GM23248 (cell line): ENCODE results near the gene CCDC77. TPM values are rescaled to one million over a fixed set of nuclear protein-coding genes. Genes with fewer than 3 reads are reported as not detected.
"Not testable (repeated sequence)": the region's sequence is repeated elsewhere in the genome, so short reads cannot be mapped to it uniquely, and the experiment has no call there.

Source experiments
- DNase-seq: peaks from one replicate; pipeline ENCODE4 v3.0.0-alpha.2; 2015
- H2AFZ ChIP-seq: fragments of 200-600 bp; sonication (generic); 2 replicates; pipeline ENCODE4 v1.6.1; 2016; ENCODE audit warnings: antibody characterized with exemption
- H3F3A ChIP-seq: fragments of 200-600 bp; sonication (generic); 2 replicates; pipeline ENCODE4 v1.6.1; 2016; ENCODE audit warnings: mild to moderate bottlenecking, antibody characterized with exemption, mixed run types; ENCODE audit not compliant: insufficient read depth
- H3K27ac ChIP-seq: fragments of 200-600 bp; sonication (generic); 2 replicates; pipeline ENCODE4 v1.5.1; 2016; ENCODE audit warnings: mild to moderate bottlenecking
- H3K27me3 ChIP-seq: fragments of 200-600 bp; sonication (generic); replicated peaks from 2 replicates; pipeline ENCODE4 v1.6.1; 2016; ENCODE audit warnings: mild to moderate bottlenecking; ENCODE audit not compliant: insufficient read depth
- H3K36me3 ChIP-seq: fragments of 200-600 bp; sonication (generic); 2 replicates; pipeline ENCODE4 v1.6.1; 2016; ENCODE audit warnings: low read depth, mild to moderate bottlenecking
- H3K4me1 ChIP-seq: fragments of 200-600 bp; sonication (generic); 2 replicates; pipeline ENCODE4 v1.6.1; 2016; ENCODE audit warnings: mild to moderate bottlenecking; ENCODE audit not compliant: insufficient read depth
- H3K4me2 ChIP-seq: fragments of 200-600 bp; sonication (generic); one replicate; pipeline ENCODE4 v1.6.1; 2016; ENCODE audit warnings: mild to moderate bottlenecking; ENCODE audit not compliant: unreplicated experiment
- H3K4me3 ChIP-seq: fragments of 200-600 bp; sonication (generic); 2 replicates; pipeline ENCODE4 v1.5.1; 2016; ENCODE audit warnings: mild to moderate bottlenecking
- H3K79me2 ChIP-seq: fragments of 200-600 bp; sonication (generic); 2 replicates; pipeline ENCODE4 v1.6.1; 2016; ENCODE audit warnings: mild to moderate bottlenecking; ENCODE audit not compliant: insufficient read depth
- H3K9ac ChIP-seq: fragments of 200-600 bp; sonication (generic); 2 replicates; pipeline ENCODE4 v1.6.1; 2016; ENCODE audit warnings: mild to moderate bottlenecking
- H3K9me2 ChIP-seq: fragments of 200-600 bp; sonication (generic); 2 replicates; pipeline ENCODE4 v1.6.1; 2016; ENCODE audit warnings: mixed run types, mild to moderate bottlenecking, moderate library complexity; ENCODE audit not compliant: insufficient read depth
- H3K9me3 ChIP-seq: fragments of 200-600 bp; sonication (generic); one replicate; pipeline ENCODE4 v1.6.1; 2017; ENCODE audit warnings: low read depth
- H4K20me1 ChIP-seq: fragments of 200-600 bp; sonication (generic); 2 replicates; pipeline ENCODE4 v1.6.0; 2016; ENCODE audit not compliant: insufficient read depth
- EZH2 ChIP-seq: fragments of 200-600 bp; sonication (generic); IDR thresholded peaks from 2 replicates; pipeline ENCODE4 v1.6.1; 2018; ENCODE audit warnings: antibody characterized with exemption, mild to moderate bottlenecking; ENCODE audit not compliant: insufficient read depth, poor library complexity, severe bottlenecking
- EZH2phosphoT487 ChIP-seq: fragments of 200-600 bp; sonication (generic); IDR thresholded peaks from 2 replicates; pipeline ENCODE4 v1.6.1; 2018; ENCODE audit warnings: antibody characterized with exemption, moderate library complexity, mild to moderate bottlenecking, low read depth; ENCODE audit not compliant: insufficient read depth
- WGBS, 2 experiments: methylation state at CpG; one replicate each; pipeline ENCODE4 v1.1.6; 2015 to 2017; ENCODE audit warnings: low lambda C conversion rate in 2 of 2, low coverage in 1 of 2; ENCODE audit errors: missing lambda C conversion rate in 2 of 2; 5-methylcytosine and 5-hydroxymethylcytosine counted together
- in situ Hi-C: fragments of 300-500 bp; cut with MboI; formaldehyde crosslinking; loops from 2 replicates; pipeline ENCODE4 v1.15.0; 2020
- polyA plus RNA-seq: library from polyadenylated mRNA; unstranded; fragments of >200 nt; fragmentation: Nextera tagmentation; extraction: Ambion mirVana; gene quantifications from 2 replicates; pipeline ENCODE4 v1.2.1, GENCODE V29; 2016
- total RNA-seq: library from RNA; depleted of rRNA; stranded (reverse); fragments of >200 nt; shearing (Covaris generic); gene quantifications from 2 replicates; pipeline ENCODE4 v1.2.3, GENCODE V29; 2014

CCDC77 gene
- total and polyA plus RNA-seq, 2 experiments from 2014 or later = 6.3 to 8.3 TPM

DNA sequence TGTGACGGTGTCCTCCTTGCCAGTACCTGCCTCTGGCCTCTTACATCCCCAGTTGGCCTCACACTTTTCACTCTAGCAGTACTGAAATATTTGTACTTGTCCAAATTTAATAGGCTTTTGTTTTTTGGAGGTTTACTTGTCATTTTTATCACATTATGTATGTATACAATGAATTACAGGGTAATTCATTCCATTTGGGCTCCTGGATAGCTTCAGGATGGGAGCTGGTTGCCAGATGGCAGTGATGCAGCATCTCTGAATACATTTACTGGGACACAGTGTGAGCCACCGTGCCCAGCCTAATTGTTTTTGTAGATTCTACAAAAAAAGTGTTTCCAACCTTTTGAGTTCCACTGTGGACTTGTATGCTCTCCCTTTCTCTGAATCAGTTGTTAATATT lies 13.4 kb downstream of the CCDC77 start:
- H3F3A ChIP-seq = no peaks in the 10 kb centered on the region
- H3K9me2 ChIP-seq = no peaks in the 10 kb centered on the region
- no peaks in the 10 kb centered on the region for H3K9me3 ChIP-seq
- H3K79me2 ChIP-seq = no peaks in the 10 kb centered on the region
- DNase-seq = no peak
- no peaks in the 10 kb centered on the region for H4K20me1 ChIP-seq
- 53 to 55% methylated on average over 2 of the region's 2 CpGs for WGBS, 2 experiments
- TF ChIP-seq EZH2phosphoT487 (no peak), EZH2 (no peak)
- no peaks in the 10 kb centered on the region for H3K27me3 ChIP-seq
- in situ Hi-C loops = no loop called here
- H3K4me2 ChIP-seq = no peak overlapping the region
- H3K9ac ChIP-seq = no peak overlapping the region
- H3K27ac ChIP-seq = no peak overlapping the region
- H2AFZ ChIP-seq = no peak overlapping the region
- H3K36me3 ChIP-seq = peaks cover 14% of the 10 kb centered on the region; the same call in 1 of the 2 replicates
- no peak overlapping the region for H3K4me3 ChIP-seq
- H3K4me1 ChIP-seq = no peaks in the 10 kb centered on the region

DNA sequence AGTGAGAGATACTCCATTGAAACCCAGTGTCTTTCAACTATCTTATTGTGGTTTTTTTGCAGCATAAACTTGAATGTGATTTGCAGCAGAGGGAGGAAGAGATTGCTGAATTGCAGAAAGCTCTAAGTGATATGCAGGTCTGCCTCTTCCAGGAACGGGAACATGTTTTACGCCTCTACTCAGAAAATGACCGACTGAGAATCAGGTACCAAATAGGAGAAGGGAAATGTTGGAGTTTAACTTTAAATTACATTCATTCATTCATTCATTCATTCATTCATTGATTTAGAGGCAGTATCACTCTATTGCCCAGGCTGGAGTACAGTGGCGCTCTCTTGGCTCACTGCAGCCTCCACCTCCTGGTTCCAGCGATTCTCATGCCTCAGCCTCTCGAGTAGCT lies 17.0 kb downstream of the CCDC77 start:
- Histone ChIP-seq H3K4me1 (no peaks in the 10 kb centered on the region), H2AFZ (no peak overlapping the region), H3K4me3 (no peak overlapping the region), H3K27me3 (no peaks in the 10 kb centered on the region), H3K9me3 (no peaks in the 10 kb centered on the region), H3K79me2 (no peaks in the 10 kb centered on the region), H3K27ac (no peak overlapping the region), H3K36me3 (peaks cover 14% of the 10 kb centered on the region; the same call in 1 of the 2 replicates), H3K9ac (no peak overlapping the region), H3F3A (no peaks in the 10 kb centered on the region), H3K9me2 (no peaks in the 10 kb centered on the region), H4K20me1 (no peaks in the 10 kb centered on the region), H3K4me2 (no peak overlapping the region)
- in situ Hi-C loops = no loop called here
- WGBS, 2 experiments = 82 to 89% methylated on average over 6 of the region's 6 CpGs
- no peak for DNase-seq
- TF ChIP-seq EZH2phosphoT487 = no peak
- no peak for TF ChIP-seq EZH2

DNA sequence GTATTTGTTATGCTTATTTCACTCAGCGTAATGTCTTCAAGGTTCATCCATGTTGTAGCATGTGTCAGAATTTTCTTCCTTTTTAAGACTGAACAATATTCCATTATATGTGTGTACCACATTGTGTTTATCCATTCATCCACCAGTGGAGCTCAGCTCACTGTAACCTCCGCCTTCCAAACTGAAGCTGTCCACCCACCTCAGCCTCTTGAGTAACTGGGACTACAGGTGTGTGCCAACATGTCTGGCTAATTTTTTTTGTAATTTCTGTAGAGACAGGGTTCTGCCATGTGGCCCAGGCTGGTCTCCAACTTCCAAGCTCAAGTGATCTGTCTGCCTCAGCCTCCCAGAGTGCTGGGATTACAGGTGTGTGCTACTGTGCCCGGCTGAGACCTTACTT lies 21.1 kb downstream of the CCDC77 start:
- WGBS, 2 experiments = 79 to 85% methylated on average over 3 of the region's 3 CpGs
- H3K36me3 ChIP-seq = peaks cover 9% of the 10 kb centered on the region; the same call in 1 of the 2 replicates
- TF ChIP-seq EZH2 = no peak
- no peak for TF ChIP-seq EZH2phosphoT487
- no peaks in the 10 kb centered on the region for H3K27me3 ChIP-seq
- in situ Hi-C loops = no loop called here
- H4K20me1 ChIP-seq = no peaks in the 10 kb centered on the region
- no peaks in the 10 kb centered on the region for H3K4me1 ChIP-seq
- H3K9me3 ChIP-seq = no peaks in the 10 kb centered on the region
- no peak overlapping the region for H3K4me2 ChIP-seq
- H3K9me2 ChIP-seq = no peaks in the 10 kb centered on the region
- H2AFZ ChIP-seq = no peak overlapping the region
- no peak for DNase-seq
- no peak overlapping the region for H3K4me3 ChIP-seq
- H3K27ac ChIP-seq = no peak overlapping the region
- no peaks in the 10 kb centered on the region for H3F3A ChIP-seq
- no peak overlapping the region for H3K9ac ChIP-seq
- H3K79me2 ChIP-seq = no peaks in the 10 kb centered on the region

DNA sequence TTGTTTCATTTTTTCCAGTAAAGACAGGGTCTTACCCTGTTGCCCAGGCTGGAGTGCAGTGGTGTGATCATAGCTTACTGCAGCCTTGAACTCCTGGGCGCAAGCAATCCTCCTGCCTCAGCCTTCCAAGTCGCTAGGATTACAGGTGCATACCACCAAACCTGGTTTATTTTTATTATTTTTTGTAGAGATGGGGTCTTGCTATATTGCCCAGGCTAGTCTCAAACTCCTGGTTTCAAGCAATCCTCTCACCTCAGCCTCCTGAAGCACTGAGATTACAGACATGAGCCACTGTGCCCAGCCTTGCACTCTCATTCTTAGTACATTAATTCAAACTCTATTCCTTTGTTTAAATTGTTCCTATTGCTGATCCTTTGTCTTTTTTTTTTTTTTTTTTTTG lies 34.3 kb downstream of the CCDC77 start:
- H2AFZ ChIP-seq, in situ Hi-C loops, H3K4me1 ChIP-seq, H4K20me1 ChIP-seq, H3K9ac ChIP-seq, H3K79me2 ChIP-seq, H3K9me2 ChIP-seq, DNase-seq, H3F3A ChIP-seq, H3K27me3 ChIP-seq, H3K4me3 ChIP-seq, H3K9me3 ChIP-seq, H3K27ac ChIP-seq, H3K36me3 ChIP-seq, H3K4me2 ChIP-seq: not testable (repeated sequence)
- 95 to 96% methylated on average over 2 of the region's 2 CpGs for WGBS, 2 experiments

DNA sequence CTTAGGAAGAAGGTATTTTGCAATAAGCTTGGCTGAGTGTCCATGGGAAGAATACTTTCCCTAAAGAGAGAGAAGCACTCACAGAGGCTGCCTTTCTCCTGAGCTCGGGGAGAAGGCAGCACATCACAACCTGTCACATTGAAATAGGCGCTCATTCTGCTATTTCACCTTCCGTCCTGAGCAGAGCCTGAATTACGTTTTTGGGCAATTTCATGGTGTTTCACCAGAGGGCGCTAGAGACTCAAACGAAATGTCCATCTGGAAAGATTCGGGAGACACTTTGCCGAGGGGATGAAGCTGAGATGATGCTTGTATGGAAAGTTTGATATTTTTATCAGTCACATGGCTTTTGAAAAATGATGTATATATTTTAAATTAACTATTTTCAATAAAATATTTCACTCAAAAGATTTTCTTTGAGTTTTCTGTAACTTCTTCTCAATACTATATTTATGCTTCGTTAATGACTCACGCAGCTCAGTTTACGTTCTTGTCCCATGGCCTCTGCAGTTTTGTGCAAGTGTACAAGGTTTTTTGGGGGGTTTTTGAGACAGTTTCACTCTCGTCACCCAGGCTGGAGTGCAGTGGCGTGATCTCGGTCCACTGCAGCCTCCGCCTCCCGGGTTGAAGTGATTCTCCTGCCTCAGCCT lies 40.9 kb downstream of the CCDC77 start:
- DNase-seq = peak; percentile 62
- H2AFZ ChIP-seq = no peak overlapping the region
- 59 to 60% methylated on average over 16 of the region's 16 CpGs for WGBS, 2 experiments
- no peak overlapping the region for H3K4me3 ChIP-seq
- no peaks in the 10 kb centered on the region for H3K9me2 ChIP-seq
- H3K9ac ChIP-seq = no peak overlapping the region
- no peaks in the 10 kb centered on the region for H3K4me1 ChIP-seq
- no peaks in the 10 kb centered on the region for H3K79me2 ChIP-seq
- no peaks in the 10 kb centered on the region for H3F3A ChIP-seq
- H4K20me1 ChIP-seq = no peaks in the 10 kb centered on the region
- in situ Hi-C loops = loop anchor here (10.0 kb wide), 1 partner anchor 92 kb away; no protein-coding TSS in a partner anchor
- no peak for TF ChIP-seq EZH2phosphoT487
- TF ChIP-seq EZH2 = no peak
- no peak overlapping the region for H3K27ac ChIP-seq
- H3K4me2 ChIP-seq = no peak overlapping the region
- H3K36me3 ChIP-seq = no peaks in the 10 kb centered on the region
- no peaks in the 10 kb centered on the region for H3K9me3 ChIP-seq
- no peaks in the 10 kb centered on the region for H3K27me3 ChIP-seq
